Suppressor macrophage treated with lipopolysaccharide for 1 hour (primary cell): Measurements from ENCODE around the gene ERF.

ENCODE experiments used
- DNase-seq, 3 donors: peaks; one replicate each; pipeline ENCODE4 v3.0.0-alpha.2; 2020 to 2022

Gene ERF

DNA sequence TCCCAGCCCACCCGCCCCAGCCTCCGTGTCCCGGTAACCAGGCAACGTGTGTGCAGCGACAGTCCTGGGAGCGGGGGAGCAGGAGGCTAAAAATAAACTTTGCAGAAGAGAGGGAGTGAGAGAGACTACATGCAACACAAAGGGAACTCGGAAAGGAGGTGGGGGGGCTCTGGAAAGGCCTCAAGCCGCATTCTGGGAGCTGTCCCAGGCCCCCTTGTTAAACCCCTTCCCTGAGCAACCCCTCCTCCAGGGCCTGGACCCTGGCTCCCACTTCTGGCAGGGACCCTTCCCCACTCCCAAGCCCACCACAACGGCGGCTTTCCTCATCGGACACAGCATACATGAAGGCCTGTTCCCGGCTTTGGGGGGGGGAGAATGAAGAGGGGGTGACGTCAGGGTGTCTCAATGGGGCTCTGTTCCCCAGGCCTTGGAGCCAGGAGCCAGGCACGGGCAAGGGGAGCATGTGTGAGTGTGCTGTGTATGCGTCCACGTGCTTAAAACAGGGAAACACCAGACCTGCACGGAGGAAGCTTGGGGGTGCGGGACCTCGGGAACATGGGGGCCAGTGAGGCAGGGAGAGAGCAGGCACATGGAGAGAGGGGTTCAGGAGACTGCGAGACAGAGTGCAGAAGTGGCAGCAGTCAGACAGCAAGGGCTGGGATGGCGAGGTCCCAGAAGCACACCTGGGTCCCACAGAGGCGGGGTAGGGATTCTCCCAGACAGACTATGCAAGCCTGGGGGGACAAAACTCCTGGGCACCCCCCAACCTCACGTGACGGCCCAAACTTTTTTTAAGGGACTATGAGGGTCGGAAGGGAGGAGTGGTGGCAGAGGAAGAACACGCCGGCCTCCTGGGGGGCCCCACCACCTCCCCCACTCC lies 2.3 kb downstream of the ERF start:
- DNase-seq = peak; percentile 45 to 67 (median 51)

GRCh38 chr19:42251572-42252358 lies 3.2 kb downstream of the ERF start:
- DNase-seq = no peak

GRCh38 chr19:42250666-42251531 lies 4.0 kb downstream of the ERF start:
- peak; percentile 33 to 47 (median 36) for DNase-seq

DNA sequence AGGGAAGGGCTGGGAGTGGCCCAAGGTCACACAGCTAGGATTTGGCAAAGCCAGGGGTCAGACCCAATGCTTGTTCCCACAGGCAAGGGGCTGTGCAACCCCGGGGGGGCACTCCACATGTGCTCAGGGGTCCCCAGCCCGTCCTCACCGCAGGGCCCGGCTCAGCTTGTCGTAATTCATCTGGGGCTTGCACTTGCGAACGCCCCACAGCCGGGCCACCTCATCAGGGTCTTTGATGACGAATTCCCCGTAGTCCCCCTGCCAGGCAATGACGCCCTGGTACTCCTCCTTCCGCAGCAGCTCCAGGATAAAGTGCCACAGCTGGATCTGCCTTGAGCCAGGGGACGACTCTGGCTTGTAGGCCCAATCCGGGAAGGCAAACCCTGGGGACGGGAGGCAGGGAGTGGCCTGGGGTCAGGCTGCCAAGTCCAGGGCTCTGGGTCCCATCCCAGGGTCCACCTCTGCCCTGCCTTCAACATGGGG lies 4.7 kb downstream of the ERF start:
- no peak for DNase-seq

DNA sequence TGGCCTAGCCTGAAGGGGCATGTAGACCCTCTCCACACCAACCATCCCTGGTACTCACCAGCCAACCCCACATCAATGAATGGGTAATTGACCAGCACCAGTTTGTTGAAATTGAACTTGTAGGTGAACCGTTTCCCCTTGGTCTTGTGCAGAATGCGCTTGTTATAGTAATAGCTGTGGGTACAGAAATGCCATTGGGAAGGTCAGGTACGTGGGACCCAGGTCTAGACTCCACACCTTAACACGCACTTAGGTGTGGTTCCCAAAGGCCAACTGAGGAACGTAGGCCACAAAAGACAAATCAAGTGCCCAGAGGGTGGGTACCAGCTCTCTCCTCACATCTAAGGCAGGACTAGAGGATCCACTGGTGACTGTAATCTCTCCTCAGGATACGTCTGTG lies 5.2 kb downstream of the ERF start:
- DNase-seq = no peak

- DNase-seq = no peak
These were observed 5.7 kb downstream of the ERF start for GRCh38 chr19:42249149-42249750.

- no peak for DNase-seq
These were observed 6.4 kb downstream of the ERF start for GRCh38 chr19:42248270-42249148.

- DNase-seq = no peak
These were observed 7.2 kb downstream of the ERF start for GRCh38 chr19:42247640-42248199.

DNA sequence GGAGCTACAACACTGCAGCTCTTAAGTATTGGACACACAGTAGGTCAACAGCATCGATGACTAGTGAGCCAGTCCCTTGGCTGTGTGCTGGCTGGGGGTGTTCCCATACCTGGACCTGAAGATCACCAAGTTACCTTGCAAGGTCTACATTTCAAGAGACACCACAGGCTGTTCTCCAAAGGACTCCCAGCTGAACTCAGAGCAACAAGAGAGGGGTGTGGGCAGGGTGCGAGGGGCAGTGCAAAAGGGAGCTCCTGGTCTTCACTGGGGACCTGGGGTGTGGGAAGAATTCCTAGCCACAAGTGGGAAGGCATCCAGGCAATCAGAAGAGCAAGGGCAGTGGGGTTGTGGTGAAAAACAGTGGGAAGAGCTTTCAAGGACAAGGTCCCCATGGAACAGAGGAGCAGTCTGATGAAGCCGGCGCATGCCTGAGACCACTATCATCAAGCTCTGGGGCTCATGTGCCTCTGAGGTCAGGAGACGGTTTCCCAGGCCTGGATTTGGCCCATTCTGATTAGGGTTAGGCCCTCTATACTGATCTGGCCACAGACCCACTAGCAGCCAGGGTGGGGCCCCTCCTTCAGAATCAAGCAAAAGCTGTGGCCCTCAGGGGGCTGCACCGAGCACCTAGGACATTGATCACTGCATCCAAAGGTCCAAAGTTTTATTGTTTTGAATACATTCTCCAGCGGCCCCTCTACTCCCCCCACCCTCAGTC lies 7.8 kb downstream of the ERF start:
- no peak for DNase-seq

DNA sequence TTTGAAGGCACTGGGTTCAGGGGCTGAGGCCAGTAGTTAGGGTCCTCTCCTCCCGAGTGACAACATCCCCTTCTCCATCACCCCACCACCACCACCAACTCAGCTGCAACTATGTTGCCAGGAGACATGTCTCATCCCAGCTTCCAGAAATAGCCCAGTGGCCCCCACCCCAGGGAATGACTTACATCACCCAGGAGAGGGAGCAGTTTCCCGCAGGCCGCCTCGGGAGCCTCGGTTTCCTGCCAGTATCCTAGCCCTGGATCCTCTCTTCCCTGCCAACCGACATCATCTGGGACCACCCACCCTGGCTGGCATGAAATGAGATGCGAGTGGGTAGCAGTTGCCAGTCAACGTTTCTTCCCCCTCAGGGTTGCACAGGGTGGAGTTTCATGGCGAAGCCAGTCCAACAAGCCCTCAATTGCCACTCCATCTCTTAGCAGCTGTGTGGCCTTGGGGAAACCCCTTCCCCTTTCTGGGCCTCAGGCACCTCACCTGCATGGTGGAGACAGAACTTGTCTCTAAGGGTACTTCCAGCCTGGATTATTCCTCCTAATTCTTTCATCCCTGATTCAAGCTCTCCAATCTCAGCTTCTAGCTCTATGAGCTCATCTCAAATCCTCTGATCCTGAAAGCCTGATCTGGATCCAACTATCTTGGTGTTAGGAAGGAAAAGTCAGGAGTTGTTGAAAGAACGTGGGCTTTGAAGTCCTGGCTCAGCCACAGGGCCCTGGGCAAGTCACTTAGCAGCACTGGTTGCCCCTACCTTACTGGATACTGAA lies 8.6 kb downstream of the ERF start:
- DNase-seq = peak; percentile 25 to 55 (median 48)

- no peak for DNase-seq
These were observed 9.7 kb downstream of the ERF start for GRCh38 chr19:42245231-42245630.

DNA sequence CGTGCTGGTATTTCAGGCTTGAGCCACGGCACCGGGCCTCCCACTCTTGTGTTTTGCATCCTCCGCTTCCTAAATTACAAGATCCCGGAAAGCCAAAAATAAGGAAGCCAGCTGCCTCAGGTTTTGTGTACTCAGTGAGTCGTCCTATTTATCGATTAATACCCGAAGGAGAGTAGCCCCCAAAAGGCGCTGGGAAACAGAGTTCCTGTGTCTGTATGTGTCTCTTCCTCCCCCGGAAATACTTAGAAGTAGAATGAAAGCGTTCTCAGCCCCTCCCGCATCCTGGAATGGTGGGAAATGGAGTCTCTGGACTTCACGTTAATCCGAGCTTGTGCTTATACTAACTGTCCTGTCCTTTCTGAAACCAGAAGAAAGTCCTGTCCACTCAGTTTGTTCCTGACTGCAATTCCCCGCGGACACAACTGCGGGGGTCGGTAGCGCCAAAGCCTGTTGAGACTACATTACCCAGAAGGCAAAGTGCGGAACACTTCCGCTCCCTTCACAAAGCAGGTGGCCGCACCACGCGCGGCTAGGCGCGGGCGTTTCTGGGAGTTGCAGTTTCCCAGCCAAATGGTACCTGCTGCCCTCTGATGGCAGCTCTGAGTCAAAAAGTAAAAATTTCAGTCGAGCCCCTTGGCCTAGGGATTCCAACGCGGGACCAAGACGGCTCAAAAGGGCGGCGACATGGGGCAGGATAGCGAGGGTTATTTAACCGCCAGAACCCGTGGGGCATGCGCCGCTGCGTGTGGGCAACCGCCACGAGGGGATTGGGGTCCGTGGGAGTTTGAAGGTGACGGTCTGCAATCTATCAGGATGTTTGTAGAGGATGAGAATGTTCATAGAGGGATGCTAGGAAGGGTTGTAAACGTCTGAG lies 10.3 kb downstream of the ERF start:
- DNase-seq = peak; percentile 96 to 97 (median 97)

DNA sequence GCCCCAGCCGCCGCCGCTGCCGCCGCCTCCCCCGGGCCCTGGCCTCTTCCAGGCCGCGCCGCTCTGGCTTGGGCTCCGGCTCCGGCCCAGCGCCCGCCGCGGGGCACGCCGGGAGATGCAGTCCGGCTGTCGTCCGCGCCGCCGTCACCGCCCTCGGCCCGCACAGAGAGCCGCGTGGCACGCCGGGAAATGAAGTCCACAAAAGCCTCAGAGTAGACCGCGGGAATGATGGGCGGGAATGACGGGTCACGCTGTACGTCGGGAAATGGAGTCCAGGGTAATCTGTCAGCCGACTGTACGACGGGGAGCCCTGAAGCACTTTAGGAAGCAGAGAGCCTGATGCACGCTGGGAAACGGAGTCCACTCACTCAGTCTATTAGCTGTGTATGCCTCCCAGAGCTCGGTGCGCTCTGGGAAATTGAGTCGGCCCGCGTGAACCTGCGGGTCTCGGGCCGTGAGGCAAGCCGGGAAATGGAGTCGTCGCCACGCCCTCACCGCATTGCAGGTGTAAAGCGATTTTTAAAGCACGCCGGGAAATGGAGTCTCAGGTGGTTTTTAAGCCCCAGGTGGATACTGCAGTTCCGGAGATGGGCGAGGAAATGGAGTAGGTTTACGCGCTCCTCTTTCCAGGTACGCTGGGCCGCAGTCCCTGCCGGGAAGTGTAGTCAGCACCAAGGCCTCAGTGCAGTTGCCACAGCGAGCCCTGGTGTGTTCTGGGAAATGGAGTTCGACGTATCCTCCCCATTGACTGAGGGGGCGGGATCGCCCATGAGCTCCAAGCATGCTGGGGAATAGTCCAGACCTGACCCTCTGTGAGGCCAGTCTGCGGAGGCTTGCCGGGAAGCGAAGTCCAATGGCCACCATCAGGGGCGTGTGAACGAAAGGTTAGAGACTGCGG lies 12.2 kb downstream of the ERF start, which contains the start of gene GSK3A:
TSS of gene GSK3A (minus strand) at position 91 of the 898 bp plus-strand sequence. CDS start 137 bp downstream, outside the sequence.
- peak; percentile 99 for DNase-seq

DNA sequence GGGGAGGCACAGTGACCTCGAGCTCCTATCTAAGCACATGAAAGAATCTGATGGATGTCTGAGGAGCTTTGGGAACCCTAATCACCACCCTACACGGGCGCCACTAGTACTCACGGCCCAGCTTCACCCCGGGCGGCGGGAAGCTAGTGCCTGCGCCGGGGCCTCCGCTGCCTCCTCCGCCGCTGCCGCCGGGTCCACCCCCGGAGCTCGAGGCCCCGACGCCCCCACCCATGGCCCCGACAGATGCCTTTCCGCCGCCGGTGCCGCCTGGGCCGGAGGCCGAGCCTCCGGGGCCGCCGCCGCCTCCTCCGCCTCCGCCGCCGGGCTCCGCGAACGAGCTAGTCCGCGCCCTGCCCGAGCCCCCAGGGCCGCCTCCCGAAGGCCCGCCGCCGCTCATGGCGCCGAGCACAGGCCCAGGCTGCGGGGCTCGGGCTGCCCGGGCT lies 12.8 kb downstream of the ERF start:
- DNase-seq = peak; percentile 22 to 58 (median 37)

DNA sequence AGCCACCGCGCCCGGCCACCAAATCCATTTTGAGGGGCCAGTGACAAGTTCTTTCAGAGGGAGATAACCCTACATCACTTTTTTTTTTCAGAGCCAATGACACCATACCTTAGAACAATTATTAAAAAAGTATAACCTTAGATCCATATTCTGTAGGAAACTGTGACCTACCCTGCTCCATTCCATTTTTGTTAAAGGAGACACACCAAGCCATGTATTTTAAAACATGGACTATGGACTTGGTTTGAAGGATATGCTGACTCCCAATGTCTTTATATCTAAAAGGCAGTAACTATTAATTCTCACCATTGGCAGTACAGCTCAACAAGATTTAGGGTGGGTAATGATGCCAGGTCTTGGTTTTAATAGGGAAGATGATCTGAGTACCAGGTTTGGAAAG lies 13.6 kb downstream of the ERF start:
- no peak for DNase-seq

DNA sequence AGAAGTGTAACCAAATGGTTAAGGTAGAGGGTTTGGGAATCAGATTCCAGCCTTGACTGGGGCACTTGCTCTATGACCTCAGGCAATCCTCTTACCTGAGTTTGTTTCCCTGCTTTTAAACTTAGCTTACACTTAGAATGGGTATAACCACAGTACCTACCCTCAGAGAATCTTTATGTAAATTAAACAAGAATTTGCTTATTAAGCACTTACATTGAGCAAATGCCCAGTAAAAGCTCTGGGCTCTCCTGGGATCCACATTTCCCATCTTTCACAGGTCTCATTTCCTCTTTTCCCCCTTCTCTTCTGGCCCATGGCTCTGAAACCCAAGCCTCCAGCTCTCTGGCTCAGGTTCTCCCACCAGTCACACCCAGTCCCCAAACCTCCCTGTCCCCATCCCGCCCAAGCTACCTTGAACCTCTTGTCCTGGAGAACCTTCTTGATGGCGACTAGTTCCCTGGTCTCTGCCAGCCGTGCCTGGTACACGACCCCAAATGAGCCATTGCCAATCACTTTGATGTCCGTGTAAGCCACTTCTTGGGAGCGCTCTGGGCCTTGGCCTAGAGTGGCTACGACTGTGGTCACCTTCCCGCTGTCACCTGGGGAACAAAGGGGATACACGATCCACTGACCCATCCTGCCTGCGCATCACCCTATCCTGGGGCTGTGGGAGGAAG lies 15.2 kb downstream of the ERF start:
- no peak for DNase-seq

GRCh38 chr19:42235181-42235580 lies 19.7 kb downstream of the ERF start:
- DNase-seq = no peak
